HG03565 (cell line): Measurements from ENCODE around the gene RYR2.
"Not testable (repeated sequence)": the region's sequence is repeated elsewhere in the genome, so short reads cannot be mapped to it uniquely, and the experiment has no call there.

Experiments
- ATAC-seq: cut with Tn5 transposase; IDR thresholded peaks from one replicate; pipeline ENCODE4 v1.9.1; 2021; ENCODE audit warnings: mild to moderate bottlenecking, moderate library complexity; ENCODE audit not compliant: unreplicated experiment

Gene RYR2

GRCh38 chr1:237763137-237763536 lies 721.2 kb downstream of the RYR2 start:
- no peak for ATAC-seq

GRCh38 chr1:237763751-237764150 lies 721.8 kb downstream of the RYR2 start:
- no peak for ATAC-seq

GRCh38 chr1:237769916-237770315 lies 727.9 kb downstream of the RYR2 start:
- no peak for ATAC-seq

- no peak for ATAC-seq
These were observed 730.0 kb downstream of the RYR2 start for GRCh38 chr1:237772009-237772408.

- ATAC-seq: no peak
These were observed 732.3 kb downstream of the RYR2 start for GRCh38 chr1:237774246-237774645.

GRCh38 chr1:237779356-237779755 lies 737.4 kb downstream of the RYR2 start:
- ATAC-seq: no peak

GRCh38 chr1:237786066-237786719 lies 744.2 kb downstream of the RYR2 start:
- ATAC-seq: no peak

GRCh38 chr1:237788069-237788468 lies 746.1 kb downstream of the RYR2 start:
- no peak for ATAC-seq

GRCh38 chr1:237789619-237790018 lies 747.6 kb downstream of the RYR2 start:
- ATAC-seq: no peak

- no peak for ATAC-seq
These were observed 749.6 kb downstream of the RYR2 start for GRCh38 chr1:237791592-237791991.

- ATAC-seq: no peak
These were observed 750.2 kb downstream of the RYR2 start for GRCh38 chr1:237792149-237792548.

GRCh38 chr1:237792726-237793125 lies 750.7 kb downstream of the RYR2 start:
- no peak for ATAC-seq

- ATAC-seq: no peak
These were observed 752.1 kb downstream of the RYR2 start for GRCh38 chr1:237794071-237794470.

GRCh38 chr1:237795558-237795957 lies 753.6 kb downstream of the RYR2 start:
- ATAC-seq: no peak

- ATAC-seq: peak; percentile 99
These were observed 757.9 kb downstream of the RYR2 start for GRCh38 chr1:237799762-237800474.

GRCh38 chr1:237804516-237804915 lies 762.5 kb downstream of the RYR2 start:
- no peak for ATAC-seq

- ATAC-seq: no peak
These were observed 767.1 kb downstream of the RYR2 start for GRCh38 chr1:237809099-237809498.

- ATAC-seq: no peak
These were observed 769.6 kb downstream of the RYR2 start for GRCh38 chr1:237811633-237812032.

- ATAC-seq: no peak
These were observed 770.1 kb downstream of the RYR2 start for GRCh38 chr1:237812061-237812460.

- no peak for ATAC-seq
These were observed 772.4 kb downstream of the RYR2 start for GRCh38 chr1:237814319-237814924.

- ATAC-seq: no peak
These were observed 775.3 kb downstream of the RYR2 start for GRCh38 chr1:237817277-237817676.

GRCh38 chr1:237820634-237821033 lies 778.6 kb downstream of the RYR2 start:
- not testable (repeated sequence) for ATAC-seq
